K562 (cell line): ENCODE data around the gene ACTR8. TPM values are rescaled to one million over a fixed set of nuclear protein-coding genes. Genes with fewer than 3 reads are reported as not detected.

Source experiments
- ATAC-seq: fragments of 200-7000 bp; cut with Tn5 transposase; 3 replicates; pipeline ENCODE4 v1.9.1; 2020; ENCODE audit warnings: moderate library complexity
- BruUV-seq: library from RNA; stranded (reverse); fragments of 400-500 nt; replicated peaks from 2 replicates; lab custom pipeline; 2021; lab: Mats Ljungman, UMichigan
- CTCF ChIA-PET: fragments of 300-600 bp; formaldehyde crosslinking; extraction: SDS; loops from one replicate; lab custom pipeline; 2021; ENCODE audit warnings: low intra/inter-chr PET ratio; lab: Yijun Ruan, JAX
- POLR2A ChIA-PET: fragments of 300-600, 350-650 bp; sonication (Branson Sonifier 250); formaldehyde crosslinking; extraction: SDS; loops from one replicate; lab custom pipeline; 2021; ENCODE audit warnings: antibody characterized with exemption, inconsistent platforms; lab: Yijun Ruan, JAX
- DNase-seq, 4 experiments: peaks; one replicate each; pipeline versions ENCODE4 v3.0.0 to v3.0.0-alpha.2; 2011 to 2018; ENCODE audit warnings: low spot score in 3 of 4, mixed read lengths in 3 of 4; ENCODE audit errors: extremely low read depth in 1 of 4
- FAIRE-seq: peaks from 2 replicates; lab custom pipeline; 2011; peaks lifted over from hg19 to GRCh38; lab: Jason Lieb, UNC
- H2AFZ ChIP-seq: 2 replicates; pipeline ENCODE4 v1.6.0; 2011; ENCODE audit warnings: low read depth, low read length, control low read depth, inconsistent platforms
- H3K27ac ChIP-seq: fragments of 200-600 bp; 3 replicates; pipeline ENCODE4 v1.8.0; 2011; ENCODE audit warnings: low read depth, mild to moderate bottlenecking, control low read depth, inconsistent platforms, low read length, moderate library complexity, mixed read lengths; ENCODE audit errors: extremely low read depth
- H3K27me3 ChIP-seq, 2 experiments: fragments of 300-600 bp in 1 of 2; 2 replicates in 1 of 2; 3 replicates in 1 of 2; pipeline versions ENCODE4 v1.6.0 to v1.8.0; 2011; ENCODE audit warnings: inconsistent platforms in 2 of 2, low read length in 2 of 2, mild to moderate bottlenecking in 1 of 2, mixed read lengths in 1 of 2, moderate library complexity in 1 of 2; ENCODE audit not compliant: control insufficient read depth in 2 of 2, insufficient read depth in 2 of 2
- H3K36me3 ChIP-seq: fragments of 300-600 bp; 3 replicates; pipeline ENCODE4 v1.8.0; 2011; ENCODE audit warnings: mild to moderate bottlenecking, low read length, inconsistent platforms; ENCODE audit not compliant: control insufficient read depth, insufficient read depth
- H3K4me1 ChIP-seq, 2 experiments: fragments of 200-600 bp in 1 of 2; replicated peaks in 1 of 2; 2 replicates in 1 of 2; 3 replicates in 1 of 2; pipeline versions ENCODE4 v1.5.1 to v1.8.0; 2011; ENCODE audit warnings: inconsistent platforms in 2 of 2, low read length in 2 of 2, mild to moderate bottlenecking in 1 of 2, mixed read lengths in 1 of 2, moderate library complexity in 1 of 2; ENCODE audit not compliant: control insufficient read depth in 2 of 2, insufficient read depth in 2 of 2
- H3K4me2 ChIP-seq: 2 replicates; pipeline ENCODE4 v1.6.1; 2011; ENCODE audit warnings: low read length, control low read depth, inconsistent platforms, mixed read lengths; ENCODE audit not compliant: insufficient read depth
- H3K4me3 ChIP-seq: fragments of 200-600 bp; sonication (generic), shearing (Covaris generic); 2 replicates; pipeline ENCODE4 v1.5.1; 2016; ENCODE audit warnings: control low read depth, inconsistent platforms
- H3K79me2 ChIP-seq: fragments of 200-600 bp; 3 replicates; pipeline ENCODE4 v1.8.0; 2011; ENCODE audit warnings: low read length, inconsistent platforms; ENCODE audit not compliant: control insufficient read depth, insufficient read depth
- H3K9ac ChIP-seq, 2 experiments: 2 replicates each; pipeline versions ENCODE4 v1.6.0 to v1.6.1; 2011; ENCODE audit warnings: low read depth in 2 of 2, low read length in 2 of 2, control low read depth in 1 of 2, inconsistent platforms in 1 of 2, mild to moderate bottlenecking in 1 of 2, mixed read lengths in 1 of 2; ENCODE audit not compliant: insufficient read depth in 1 of 2
- H3K9me1 ChIP-seq: one replicate; pipeline ENCODE4 v1.6.0; 2011; ENCODE audit warnings: inconsistent platforms, mild to moderate bottlenecking, low read length, moderate library complexity; ENCODE audit not compliant: control insufficient read depth, insufficient read depth
- H3K9me3 ChIP-seq: replicated peaks from 2 replicates; pipeline ENCODE4 v1.5.1; 2011; ENCODE audit warnings: low read depth, low read length, inconsistent platforms; ENCODE audit not compliant: control insufficient read depth, insufficient read depth
- H4K20me1 ChIP-seq: replicated peaks from 2 replicates; pipeline ENCODE4 v1.6.1; 2011; ENCODE audit warnings: low read length, inconsistent platforms, mixed read lengths; ENCODE audit not compliant: control insufficient read depth, insufficient read depth
- FOXK2 ChIP-seq, 2 experiments: fragments of 450-650 bp; IDR thresholded peaks in 1 of 2; conservative IDR thresholded peaks in 1 of 2; 2 replicates each; pipeline ENCODE4 v1.6.1; 2016; ENCODE audit warnings: low read depth in 2 of 2, mild to moderate bottlenecking in 1 of 2
- GTF3C2 ChIP-seq: IDR thresholded peaks from 3 replicates; pipeline ENCODE4 v1.6.1; 2011; ENCODE audit warnings: borderline replicate concordance, mild to moderate bottlenecking, moderate library complexity; ENCODE audit not compliant: insufficient read length; ENCODE audit errors: extremely low read depth
- IRF2 ChIP-seq: sonication (generic); formaldehyde crosslinking; IDR thresholded peaks from 2 replicates; pipeline ENCODE4 v1.8.1; 2022; ENCODE audit warnings: mild to moderate bottlenecking, missing genetic modification reagents
- NFXL1 ChIP-seq: fragments of 450-650 bp; formaldehyde crosslinking; IDR thresholded peaks from 2 replicates; pipeline ENCODE4 v1.4.0; 2021; ENCODE audit warnings: mild to moderate bottlenecking
- PBX2 ChIP-seq, 2 experiments: IDR thresholded peaks in 1 of 2; conservative IDR thresholded peaks in 1 of 2; 2 replicates each; pipeline ENCODE4 v1.6.1; 2016; ENCODE audit warnings: low read depth in 2 of 2, mild to moderate bottlenecking in 1 of 2, missing compliant biosample characterization in 1 of 2, missing genetic modification characterization in 1 of 2, moderate library complexity in 1 of 2
- RBM34 ChIP-seq: fragments of 200-400 bp; formaldehyde crosslinking; IDR thresholded peaks from 2 replicates; pipeline ENCODE4 v1.6.1; 2018; ENCODE audit warnings: low read length, borderline replicate concordance; ENCODE audit not compliant: insufficient read depth
- RFX7 ChIP-seq: fragments of 250-450 bp; sonication (Bioruptor Pico); IDR thresholded peaks from 2 replicates; pipeline ENCODE4 v1.5.1; 2021; ENCODE audit warnings: mild to moderate bottlenecking
- SOX6 ChIP-seq: fragments of 450-650 bp; IDR thresholded peaks from 2 replicates; pipeline ENCODE4 v1.6.1; 2014; ENCODE audit warnings: mild to moderate bottlenecking
- TSHZ1 ChIP-seq: fragments of 250-450 bp; sonication (Bioruptor Pico); IDR thresholded peaks from 2 replicates; pipeline ENCODE4 v1.4.0; 2020; ENCODE audit warnings: mild to moderate bottlenecking, moderate library complexity
- WGBS: fragments of 100-300 bp; shearing (Covaris generic); methylation state at CpG from one replicate; pipeline ENCODE4 v1.1.6; 2016; ENCODE audit warnings: low coverage, mixed read lengths; ENCODE audit not compliant: insufficient coverage; ENCODE audit errors: missing lambda C conversion rate; 5-methylcytosine and 5-hydroxymethylcytosine counted together
- in situ Hi-C: fragments of 300-500 bp; cut with MboI; formaldehyde crosslinking; loops from 4 replicates; pipeline ENCODE4 v1.15.0; 2018; ENCODE audit warnings: inconsistent platforms, mixed read lengths
- intact Hi-C: fragments of 100-400 bp; cut with micrococcal nuclease; formaldehyde crosslinking; loops from 2 replicates; pipeline ENCODE4 v1.14.2; 2022
- polyA plus RNA-seq, 8 experiments: library from polyadenylated mRNA; depleted of rRNA in 4 of 8; stranded (reverse) in 5 of 8; unstranded in 3 of 8; fragments of >200 nt; fragmentation: Nextera tagmentation in 2 of 8; fragmentation: Illumina TruSeq in 1 of 8; extraction: Ambion mirVana in 2 of 8; extraction: Trizol in 1 of 8; gene quantifications; 2 replicates each; pipeline versions ENCODE4 v1.2.1 to v1.2.3, GENCODE V29; 2011 to 2014; ENCODE audit warnings: inconsistent platforms in 1 of 8, missing spikeins in 1 of 8
- total RNA-seq, 7 experiments: library from RNA; depleted of rRNA in 6 of 7; stranded (reverse); fragments of >200 nt in 6 of 7; fragmentation: Illumina TruSeq in 2 of 7; extraction: Trizol in 2 of 7; gene quantifications; 2 replicates each; pipeline versions ENCODE4 v1.2.1 to v1.2.3, GENCODE V29; 2011 to 2021; ENCODE audit warnings: low replicate concordance in 1 of 7

The ACTR8 gene
- total and polyA plus RNA-seq, 9 of the 15 experiments (the other 6 are each of a cell fraction or from before 2014, with no cell fraction given), result 4.8 to 24.2 (median 17.5) TPM

GRCh38 chr3:53890726-53891475 is 8.9 kb upstream of the ACTR8 start (continued):
- peak; percentile 59 for TF ChIP-seq GTF3C2

GRCh38 chr3:53888232-53888631 is 6.3 kb upstream of the ACTR8 start:
- peaks cover 21% of the 10 kb centered on the region for H3K79me2 ChIP-seq
- intact Hi-C loops, result no loop called here
- H4K20me1 ChIP-seq, result peaks cover 13% of the 10 kb centered on the region; the same call in 1 of the 2 replicates
- peaks cover 2% of the 10 kb centered on the region for H3K9me1 ChIP-seq
- H3K4me1 ChIP-seq, result peaks cover 0 to 11% of the 10 kb centered on the region in 2 experiments; a peak in 3 of 5 replicates
- H3K9me3 ChIP-seq, result no peaks in the 10 kb centered on the region
- ChIA-PET POLR2A (interaction anchor here (0.6 kb wide), 1 partner anchor 31 kb away, joined by 3 read pairs; no protein-coding TSS in a partner anchor), CTCF (no interaction called here)
- BruUV-seq, result no TSS peak
- H3K4me2 ChIP-seq, result no peak overlapping the region
- H2AFZ ChIP-seq, result no peak overlapping the region
- FAIRE-seq, result no peak
- in situ Hi-C loops, result no loop called here
- peaks cover 32% of the 10 kb centered on the region for H3K36me3 ChIP-seq
- no peak for ATAC-seq
- 0% methylated on average over 1 of the region's 1 CpG for WGBS
- H3K4me3 ChIP-seq, result no peak overlapping the region
- no peaks in the 10 kb centered on the region for H3K27me3 ChIP-seq
- no peak overlapping the region for H3K9ac ChIP-seq
- no peak overlapping the region for H3K27ac ChIP-seq
- peak in 1 of 4 experiments; percentile 25 for DNase-seq
- TF ChIP-seq FOXK2 (conservative IDR thresholded peaks at IDR 0.05 in 1 of 2, IDR thresholded peaks at IDR 0.05 in 1 of 2; ENCODE audit: low read depth in 2 of 2), result no peak
- TF ChIP-seq TSHZ1 (CRISPR knock-in tag), result no peak
- TF ChIP-seq RFX7 (CRISPR knock-in tag), result no peak
- TF ChIP-seq IRF2 (CRISPR knock-in tag), result no peak
- TF ChIP-seq NFXL1, result no peak
- peak; percentile 27; the same call in 1 of the 2 replicates for TF ChIP-seq SOX6
- TF ChIP-seq RBM34, result no peak
- TF ChIP-seq PBX2 (CRISPR knock-in tag; IDR thresholded peaks at IDR 0.05; ENCODE audit: low read depth), result no peak
- TF ChIP-seq PBX2 (tag; conservative IDR thresholded peaks at IDR 0.05; ENCODE audit: low read depth), result 0 out of 2 replicates have a peak, but pooled peaks have one; percentile 18
